IPS DF 19.7 (cell line): ENCODE data around the gene NSD2.
"Not testable (repeated sequence)": the region's sequence is repeated elsewhere in the genome, so short reads cannot be mapped to it uniquely, and the experiment has no call there.

Experiments used
- DNase-seq: peaks from one replicate; pipeline ENCODE4 v3.0.0-alpha.2; 2013; ENCODE audit warnings: low read depth, low spot score

Gene NSD2

DNA sequence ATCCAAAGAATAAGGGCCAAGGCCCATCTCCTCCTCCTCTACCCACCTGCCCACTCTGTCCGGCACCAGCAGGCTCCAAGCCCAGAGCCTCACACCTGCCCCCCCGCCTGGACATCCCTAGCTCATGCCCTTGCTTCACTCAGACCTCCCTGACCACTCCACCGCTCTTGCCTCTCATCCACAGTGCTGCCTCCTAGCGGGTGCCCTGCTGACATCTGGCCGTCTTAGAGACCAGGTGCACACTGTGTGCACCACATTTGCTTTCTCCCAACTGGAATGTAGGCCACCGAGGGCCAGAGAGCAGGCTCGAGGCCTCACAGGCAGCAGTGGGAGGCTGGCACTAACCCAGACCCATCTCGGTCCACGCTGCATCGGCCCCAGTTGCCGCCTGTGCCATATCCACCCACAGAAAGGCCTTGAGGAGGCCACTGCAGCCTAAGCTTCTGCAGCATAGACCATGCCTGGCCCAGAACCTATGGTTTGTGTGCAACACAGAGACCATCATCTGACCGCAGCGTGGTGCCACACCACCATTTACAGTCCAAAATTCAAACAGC lies 28.8 kb upstream of the NSD2 start:
- no peak for DNase-seq

- DNase-seq: no peak
These were observed 28.2 kb upstream of the NSD2 start for GRCh38 chr4:1842993-1843448.

GRCh38 chr4:1843852-1844251 lies 27.3 kb upstream of the NSD2 start:
- no peak for DNase-seq

DNA sequence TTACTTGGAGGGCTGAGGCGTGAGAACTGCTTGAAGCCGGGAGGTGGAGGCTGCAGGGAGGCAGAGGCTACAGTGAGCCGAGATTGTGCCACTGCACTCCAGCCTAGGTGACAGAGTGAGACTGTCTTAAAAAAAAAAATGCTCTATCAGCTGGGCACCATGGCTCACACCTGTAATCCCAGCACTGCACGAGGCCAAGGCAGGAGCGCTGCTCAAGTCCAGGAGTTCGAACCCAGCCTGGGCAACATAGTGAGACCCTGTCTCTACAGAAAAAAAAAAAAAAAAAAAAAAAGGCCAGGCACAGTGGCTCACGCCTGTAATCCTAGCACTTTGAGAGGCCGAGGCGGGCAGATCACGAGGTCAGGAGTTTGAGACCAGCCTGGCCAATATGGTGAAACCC lies 26.6 kb upstream of the NSD2 start:
- not testable (repeated sequence) for DNase-seq

DNA sequence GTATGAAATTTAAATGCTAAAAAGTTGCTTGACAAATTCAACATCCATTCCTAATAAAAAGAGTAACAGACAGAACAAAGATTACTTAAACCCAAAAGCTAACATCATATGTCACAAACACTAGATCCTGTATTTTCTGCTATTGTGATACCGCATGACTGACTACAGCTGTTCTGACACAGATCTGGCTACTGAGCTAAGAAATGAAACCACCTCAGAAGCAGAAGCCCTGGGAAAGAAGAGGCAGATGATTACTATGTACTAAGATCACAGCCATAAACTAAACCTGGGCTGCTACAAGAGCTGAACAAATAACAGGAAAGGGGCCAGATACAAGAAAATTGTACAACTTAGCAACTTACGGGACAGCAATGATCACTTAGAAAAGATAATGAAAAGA lies 24.6 kb upstream of the NSD2 start:
- DNase-seq: no peak

DNA sequence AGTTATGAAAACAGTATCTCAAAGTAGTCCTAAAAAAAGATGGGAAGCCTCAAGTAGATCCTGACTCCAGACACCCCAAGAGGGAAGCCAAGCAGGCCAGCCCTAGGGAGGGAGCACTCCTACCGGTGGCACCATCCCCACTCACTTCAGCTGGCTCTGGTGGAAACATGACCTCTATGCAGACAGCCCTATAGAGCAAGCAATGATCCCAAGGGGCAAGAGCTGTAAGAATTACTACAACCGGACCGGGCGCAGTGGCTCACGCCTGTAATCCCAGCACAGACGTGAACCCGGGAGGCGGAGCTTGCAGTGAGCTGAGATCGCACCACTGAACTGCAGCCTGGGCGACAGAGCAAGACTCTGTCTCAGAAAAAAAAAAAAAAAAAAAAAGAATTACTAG lies 20.9 kb upstream of the NSD2 start:
- DNase-seq: no peak

- no peak for DNase-seq
These were observed 20.0 kb upstream of the NSD2 start for GRCh38 chr4:1851160-1851559.

- DNase-seq: no peak
These were observed 19.4 kb upstream of the NSD2 start for GRCh38 chr4:1851575-1852410.

- no peak for DNase-seq
These were observed 18.1 kb upstream of the NSD2 start for GRCh38 chr4:1852904-1853623.

DNA sequence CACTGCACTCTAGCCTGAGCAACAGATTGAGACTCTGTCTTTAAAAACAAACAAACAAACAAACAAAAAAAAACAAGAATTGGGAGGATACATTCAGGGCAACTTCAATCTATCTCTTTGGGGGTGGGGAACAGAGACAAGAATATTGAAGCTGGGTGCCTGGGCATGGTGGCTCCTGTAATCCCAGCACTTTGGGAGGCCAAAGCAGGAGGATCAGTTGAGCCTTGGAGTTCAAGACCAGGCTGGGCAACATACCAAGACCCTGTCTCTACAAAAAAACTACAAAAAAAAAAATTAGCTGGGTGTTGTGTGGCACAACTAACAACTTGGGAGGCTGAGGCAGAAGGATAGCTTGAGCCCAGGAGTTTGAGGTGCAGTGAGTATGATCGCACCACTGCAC lies 16.4 kb upstream of the NSD2 start:
- DNase-seq: no peak

DNA sequence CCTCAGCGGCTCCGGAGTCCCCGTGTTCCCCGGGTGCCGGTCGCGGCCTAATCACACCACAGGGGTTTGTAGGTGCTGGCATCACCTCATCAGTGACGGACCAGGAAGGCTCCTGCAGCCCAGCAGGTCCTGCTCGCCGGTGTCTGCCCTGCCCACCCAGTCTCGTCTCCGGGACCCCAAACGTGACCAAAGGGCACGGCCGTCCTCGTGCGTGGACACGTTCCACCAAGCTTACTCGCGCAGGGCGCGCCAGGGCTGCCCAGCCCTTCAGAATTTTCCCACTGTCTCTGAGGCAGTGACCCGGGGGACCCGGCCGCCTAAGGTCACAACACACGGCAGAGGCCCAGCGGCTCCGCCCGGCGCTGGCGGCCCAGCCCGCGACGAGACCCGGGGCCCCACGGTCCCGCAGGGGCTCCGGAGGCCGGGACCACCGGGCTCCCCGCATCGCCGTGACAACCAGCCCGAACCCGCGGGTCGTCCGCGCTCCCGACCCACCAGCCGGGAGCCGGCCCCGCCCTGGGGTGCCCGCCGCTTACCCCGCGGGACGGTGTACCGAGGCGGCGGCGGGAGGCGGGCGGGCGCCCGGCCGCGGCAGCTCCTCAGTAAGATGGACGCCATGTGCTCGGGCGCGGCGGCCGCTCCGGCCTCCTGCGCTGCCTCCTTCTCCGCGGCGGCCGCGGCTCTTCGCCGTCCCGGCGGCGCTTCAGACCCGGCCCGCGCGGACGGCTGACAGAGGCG lies 15.7 kb upstream of the NSD2 start:
- no peak for DNase-seq

GRCh38 chr4:1856071-1856942 lies 14.9 kb upstream of the NSD2 start, which contains the start of gene LETM1:
Gene LETM1, minus strand, starts transcription at chr4:1856156. Its CDS starts 206 bp downstream, at chr4:1855950.
- peak; percentile 81 for DNase-seq

DNA sequence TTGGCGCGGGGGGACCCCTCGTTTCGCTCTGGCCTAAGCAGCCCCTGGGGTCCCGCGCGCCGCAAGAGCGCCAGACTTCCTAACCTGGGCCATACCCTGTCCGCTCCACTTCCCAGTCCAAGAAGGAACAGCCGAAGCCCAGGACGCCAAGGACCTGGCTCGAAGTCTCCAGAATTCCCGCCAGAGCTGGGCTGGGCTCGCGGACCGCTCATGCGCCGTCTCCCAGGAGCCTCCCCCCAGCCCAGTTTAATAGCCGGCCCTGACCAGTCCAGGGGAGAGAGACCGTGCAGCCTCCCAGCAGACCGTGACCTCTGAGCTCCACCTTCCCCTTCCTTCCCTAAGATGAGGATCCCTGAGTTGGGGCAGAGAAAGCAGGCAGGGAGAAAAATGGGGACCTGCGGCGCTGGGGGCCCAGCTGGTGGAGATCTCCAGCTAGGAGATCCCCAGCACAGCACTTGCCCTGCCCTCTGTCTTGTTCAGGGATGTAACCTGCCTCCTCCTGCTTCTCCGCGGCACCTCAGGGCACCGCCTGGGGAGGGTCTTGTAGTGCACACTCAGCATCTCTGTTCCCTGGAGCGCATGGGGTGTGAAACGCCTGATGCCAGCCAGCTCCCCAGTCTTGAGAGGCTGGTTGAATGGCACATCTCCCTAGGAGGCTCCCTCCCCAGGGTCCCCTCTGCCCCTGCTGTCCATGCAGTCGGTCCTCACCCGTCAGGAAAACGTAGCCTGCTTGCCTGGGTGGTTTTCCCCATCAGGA lies 14.1 kb upstream of the NSD2 start:
- no peak for DNase-seq

DNA sequence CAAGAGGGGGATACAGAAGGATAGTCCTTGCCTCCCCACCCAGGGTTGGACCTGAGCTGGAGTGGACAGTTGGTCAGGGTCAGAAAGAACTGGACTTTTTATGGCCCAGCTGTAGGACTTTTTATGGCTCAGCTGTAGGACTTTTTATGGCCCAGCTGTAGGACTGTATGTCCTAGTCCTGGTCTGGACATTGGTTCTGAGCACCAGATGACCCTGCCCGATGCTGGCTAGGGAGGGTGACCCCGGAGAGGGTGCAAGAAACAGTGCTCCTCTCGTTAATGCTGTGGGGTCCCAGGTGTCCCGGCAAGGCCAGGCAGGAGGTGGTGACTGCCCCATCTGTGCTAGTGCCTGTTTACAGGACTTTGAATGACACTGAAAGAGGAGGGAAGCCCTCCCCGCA lies 13.3 kb upstream of the NSD2 start:
- no peak for DNase-seq

DNA sequence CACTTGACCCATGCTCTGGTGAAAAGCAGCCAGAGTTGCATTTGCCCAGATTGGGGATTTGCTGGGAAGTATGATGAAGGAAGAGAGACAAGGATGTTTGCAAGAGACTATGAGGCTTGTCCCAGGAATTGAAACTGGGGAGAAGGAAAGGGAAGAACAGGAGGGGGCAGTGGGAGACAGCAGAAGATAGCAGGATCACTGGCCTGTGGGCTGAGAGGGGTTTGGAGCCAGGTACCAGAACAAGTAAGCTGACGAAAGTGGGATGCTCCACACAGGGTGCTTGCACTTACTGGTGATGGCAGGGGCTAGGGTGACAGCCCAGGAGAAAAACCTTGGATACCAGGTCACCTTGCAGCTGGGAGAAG lies 11.8 kb upstream of the NSD2 start:
- no peak for DNase-seq

- no peak for DNase-seq
These were observed 8.9 kb upstream of the NSD2 start for GRCh38 chr4:1862055-1862911.

DNA sequence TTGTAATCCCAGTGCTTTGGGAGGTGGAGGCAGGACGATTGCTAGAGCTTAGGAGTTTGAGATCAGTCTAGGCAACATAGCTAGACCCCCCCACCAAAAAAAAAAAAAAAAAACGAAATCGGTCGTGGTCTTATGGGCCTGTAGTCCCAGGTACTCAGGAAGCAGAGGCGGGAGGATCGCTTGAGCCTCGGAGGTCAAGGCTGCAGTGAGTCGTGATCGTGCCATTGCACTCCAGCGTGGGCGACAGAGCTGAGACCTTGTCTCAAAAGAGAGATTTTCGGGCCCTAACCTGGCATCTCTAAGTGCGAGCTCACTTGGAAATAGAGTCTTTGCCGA lies 8.3 kb upstream of the NSD2 start:
- DNase-seq: no peak

DNA sequence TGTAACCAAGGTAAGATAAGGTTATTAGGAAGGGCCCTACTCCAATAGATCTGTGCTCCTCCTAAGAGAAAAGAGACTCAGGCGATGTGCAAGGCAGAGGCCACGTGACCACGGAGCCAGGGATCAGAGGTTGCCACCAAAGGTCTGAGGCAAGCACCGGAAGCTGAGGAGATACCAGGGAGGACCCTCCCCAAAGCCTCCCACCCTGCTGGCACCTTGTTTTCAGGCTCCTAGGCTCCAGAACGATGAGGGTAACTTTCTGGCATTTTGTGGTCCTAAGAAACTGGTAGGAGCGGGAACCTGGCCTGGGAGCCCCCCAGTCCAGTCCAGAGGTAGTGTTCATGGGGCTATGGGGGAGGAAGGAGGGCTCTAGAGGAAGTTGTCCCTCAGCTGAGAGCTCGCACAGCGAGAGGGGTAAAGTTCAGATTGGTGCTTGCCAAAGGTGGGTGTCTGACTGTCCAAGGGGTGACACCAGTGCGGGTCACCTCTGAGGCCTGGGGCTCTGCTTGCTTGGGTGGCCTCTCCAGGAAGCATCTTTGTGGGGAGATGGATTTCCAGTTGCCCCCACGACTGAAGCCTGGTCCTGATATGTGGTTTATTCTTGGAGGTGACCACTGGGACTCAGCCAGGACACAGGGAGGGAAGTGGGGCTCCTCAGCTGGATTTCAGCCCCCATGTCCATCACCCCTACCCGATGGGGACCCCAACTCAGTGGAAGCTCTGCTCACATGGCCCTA lies 7.7 kb upstream of the NSD2 start:
- no peak for DNase-seq
